ENCODE measurements around the gene PPP1R13B. TPM values are rescaled to one million over a fixed set of nuclear protein-coding genes. Genes with fewer than 3 reads are reported as not detected.

Gene PPP1R13B
- total RNA-seq, 3 donors from 2014 or later: 6.8 to 11.8 (median 9.7) TPM

DNA sequence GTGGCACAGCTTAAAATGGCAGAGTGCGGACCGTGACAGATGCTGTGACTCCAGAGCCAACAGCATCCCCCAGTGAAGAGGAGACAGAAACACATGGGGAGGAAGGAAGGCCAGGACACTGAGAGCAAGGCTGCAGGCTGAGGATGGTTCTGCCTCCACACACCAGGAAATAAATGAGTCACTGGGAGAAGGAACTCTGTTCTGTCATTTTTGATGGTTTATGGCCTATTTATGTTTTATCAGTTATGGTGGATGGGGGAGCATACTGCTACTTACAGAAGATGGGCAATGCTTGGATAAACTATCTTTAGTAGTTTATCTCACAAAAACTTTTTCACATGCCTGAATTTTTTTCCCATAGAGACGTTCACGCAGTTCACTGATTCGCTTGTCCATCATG, 97.9 kb downstream of the PPP1R13B start:
- ATAC-seq: no peak
- H3K27me3 Mint-ChIP-seq (ENCODE audit: low read depth): no peaks in the 10 kb centered on the region
- peaks cover 4% of the 10 kb centered on the region for H3K36me3 Mint-ChIP-seq (ENCODE audit: insufficient read depth)
- peaks cover 11% of the 10 kb centered on the region for H3K4me1 Mint-ChIP-seq (ENCODE audit: low read depth)
- DNase-seq: no peak
- no peaks in the 10 kb centered on the region for H3K9me3 Mint-ChIP-seq
- H3K4me3 Mint-ChIP-seq: no peak overlapping the region

DNA sequence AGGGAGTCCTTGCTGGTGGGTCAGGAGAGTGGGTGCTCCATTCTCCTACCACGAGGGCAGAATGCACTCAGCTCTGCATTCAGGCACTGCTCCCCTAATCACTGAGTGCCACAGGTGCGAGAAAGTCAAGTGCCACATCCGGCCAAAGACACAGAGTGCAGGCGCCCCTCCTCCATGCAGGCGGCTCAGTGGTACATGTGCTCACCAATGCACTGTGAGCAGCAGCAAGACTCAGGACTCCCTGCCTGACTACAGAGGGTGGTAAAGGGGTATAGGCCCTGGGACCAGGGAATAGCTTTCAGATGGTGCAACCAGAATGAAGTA, 98.9 kb downstream of the PPP1R13B start:
- no peaks in the 10 kb centered on the region for H3K27me3 Mint-ChIP-seq (ENCODE audit: low read depth)
- peaks cover 11% of the 10 kb centered on the region for H3K4me1 Mint-ChIP-seq (ENCODE audit: low read depth)
- H3K4me3 Mint-ChIP-seq: no peak overlapping the region
- H3K36me3 Mint-ChIP-seq (ENCODE audit: insufficient read depth): peaks cover 6% of the 10 kb centered on the region
- H3K9me3 Mint-ChIP-seq: no peaks in the 10 kb centered on the region
- ATAC-seq: peak; percentile 90 to 94
- DNase-seq: peak; percentile 37

DNA sequence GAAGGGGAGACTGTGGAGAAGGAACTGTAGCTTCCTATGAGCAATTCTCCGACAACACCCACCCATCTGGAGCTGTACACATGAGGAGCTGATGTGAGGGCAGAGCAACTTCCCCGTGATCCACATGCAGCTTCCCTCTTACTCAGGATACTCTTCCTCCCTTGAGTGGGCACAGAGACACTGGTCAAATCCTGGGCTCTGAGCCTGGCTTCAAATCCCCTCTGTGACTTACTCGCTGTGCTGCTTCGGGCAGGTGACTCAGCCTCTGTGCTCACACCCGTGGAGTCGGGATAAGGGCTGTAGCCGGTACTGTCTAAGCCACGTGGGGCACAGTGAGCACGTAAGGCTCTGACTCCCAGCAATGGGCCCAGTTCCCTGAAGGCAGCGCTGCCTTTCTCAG, 100.7 kb downstream of the PPP1R13B start:
- H3K4me1 Mint-ChIP-seq (ENCODE audit: low read depth): peaks cover 11% of the 10 kb centered on the region
- peaks cover 9% of the 10 kb centered on the region for H3K36me3 Mint-ChIP-seq (ENCODE audit: insufficient read depth)
- no peak for DNase-seq

DNA sequence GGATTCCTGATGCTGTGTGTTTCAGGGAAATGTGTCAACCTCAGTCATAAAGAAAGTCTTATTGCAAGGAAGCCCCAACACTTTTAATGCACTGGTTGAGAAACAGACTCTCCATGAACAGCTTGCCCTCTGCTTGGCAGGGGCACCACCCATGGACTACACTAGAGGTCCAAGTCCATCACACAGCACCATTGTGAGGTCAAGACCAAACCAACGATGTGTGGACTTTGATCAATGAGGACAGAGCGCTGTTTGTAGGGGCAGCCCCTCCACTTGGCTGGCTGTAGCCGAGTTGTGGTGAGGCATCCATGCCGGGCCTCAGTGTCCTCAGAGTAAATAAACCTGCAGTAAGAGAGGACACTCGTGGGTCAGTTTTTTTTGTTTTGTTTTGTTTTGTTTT, 102.0 kb downstream of the PPP1R13B start:
- Mint-ChIP-seq H3K4me1 (ENCODE audit: low read depth) (peaks cover 11% of the 10 kb centered on the region), H3K36me3 (ENCODE audit: insufficient read depth) (peaks cover 9% of the 10 kb centered on the region), H3K9me3 (no peaks in the 10 kb centered on the region), H3K4me3 (no peak overlapping the region), H3K27me3 (ENCODE audit: low read depth) (no peaks in the 10 kb centered on the region)
- no peak for DNase-seq
- ATAC-seq: no peak

More for the DNA sequence above, 100.7 kb downstream of the PPP1R13B start:
- H3K4me3 Mint-ChIP-seq: no peak overlapping the region
- no peaks in the 10 kb centered on the region for H3K27me3 Mint-ChIP-seq (ENCODE audit: low read depth)
- H3K9me3 Mint-ChIP-seq: no peaks in the 10 kb centered on the region
- no peak for ATAC-seq

DNA sequence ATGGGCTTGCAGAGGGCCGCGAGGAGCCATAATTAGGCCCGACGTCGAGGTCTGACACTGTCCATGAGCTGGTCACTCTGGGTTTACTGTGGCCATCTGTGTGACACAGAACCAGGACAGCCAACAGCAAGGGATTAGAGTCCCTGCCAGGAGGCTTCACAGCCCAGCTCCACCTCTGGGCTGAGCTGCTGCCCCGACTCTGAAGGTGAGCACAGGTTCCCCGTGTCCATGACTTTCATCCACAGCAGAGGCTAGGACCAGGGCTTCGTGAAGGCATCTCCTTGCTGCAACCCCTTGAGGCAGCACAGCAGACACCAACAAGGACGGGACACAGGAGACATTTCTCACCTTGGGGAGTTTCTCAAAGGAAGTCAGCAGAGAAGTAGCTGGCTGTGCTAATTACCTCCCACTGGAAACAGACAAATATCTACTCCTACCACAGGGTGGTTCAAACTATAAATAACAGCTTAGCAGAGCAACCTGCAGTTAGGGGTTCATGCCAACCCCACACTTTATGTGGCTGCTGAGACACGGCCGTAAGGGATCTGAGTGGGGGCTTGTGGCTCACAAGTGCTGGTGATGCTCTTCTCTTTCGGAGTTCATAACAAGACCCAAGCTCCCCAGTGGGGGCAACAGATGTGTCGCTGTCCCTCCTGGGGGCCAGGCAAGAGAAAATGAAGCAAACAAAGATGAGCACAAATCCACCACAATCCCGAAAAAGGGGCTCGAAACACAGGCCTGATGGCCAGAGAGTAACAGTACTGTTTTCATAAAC, 102.6 kb downstream of the PPP1R13B start:
- no peak for DNase-seq
- peaks cover 11% of the 10 kb centered on the region for H3K4me1 Mint-ChIP-seq (ENCODE audit: low read depth)
- H3K27me3 Mint-ChIP-seq (ENCODE audit: low read depth): no peaks in the 10 kb centered on the region

DNA sequence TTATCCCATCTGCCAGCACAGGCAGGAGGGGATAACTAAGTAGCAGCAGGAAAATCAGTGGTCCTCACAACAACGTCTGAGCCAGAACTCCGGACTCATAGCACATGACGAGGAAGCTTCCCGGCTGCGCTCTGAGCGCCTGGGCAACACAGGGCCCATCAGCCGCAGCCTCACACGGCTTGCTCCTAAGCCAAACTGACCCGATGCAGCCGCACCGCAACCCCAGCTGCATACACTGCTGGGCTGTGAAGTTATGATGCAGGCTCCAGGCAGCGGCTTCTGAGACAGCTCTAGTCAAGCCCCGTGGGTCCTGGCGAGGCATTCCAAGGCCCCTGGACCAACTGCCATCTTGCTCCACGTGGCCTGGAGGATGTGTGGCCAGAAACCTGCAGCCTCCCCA, 103.7 kb downstream of the PPP1R13B start:
- Mint-ChIP-seq H3K27me3 (ENCODE audit: low read depth) (no peaks in the 10 kb centered on the region), H3K4me1 (ENCODE audit: low read depth) (peaks cover 9% of the 10 kb centered on the region), H3K9me3 (no peaks in the 10 kb centered on the region), H3K4me3 (no peak overlapping the region), H3K36me3 (ENCODE audit: insufficient read depth) (peaks cover 10% of the 10 kb centered on the region)
- ATAC-seq: no peak
- no peak for DNase-seq

More for the DNA sequence above, 102.6 kb downstream of the PPP1R13B start:
- no peak for ATAC-seq
- H3K9me3 Mint-ChIP-seq: no peaks in the 10 kb centered on the region
- H3K4me3 Mint-ChIP-seq: no peak overlapping the region
- H3K36me3 Mint-ChIP-seq (ENCODE audit: insufficient read depth): peaks cover 9% of the 10 kb centered on the region

DNA sequence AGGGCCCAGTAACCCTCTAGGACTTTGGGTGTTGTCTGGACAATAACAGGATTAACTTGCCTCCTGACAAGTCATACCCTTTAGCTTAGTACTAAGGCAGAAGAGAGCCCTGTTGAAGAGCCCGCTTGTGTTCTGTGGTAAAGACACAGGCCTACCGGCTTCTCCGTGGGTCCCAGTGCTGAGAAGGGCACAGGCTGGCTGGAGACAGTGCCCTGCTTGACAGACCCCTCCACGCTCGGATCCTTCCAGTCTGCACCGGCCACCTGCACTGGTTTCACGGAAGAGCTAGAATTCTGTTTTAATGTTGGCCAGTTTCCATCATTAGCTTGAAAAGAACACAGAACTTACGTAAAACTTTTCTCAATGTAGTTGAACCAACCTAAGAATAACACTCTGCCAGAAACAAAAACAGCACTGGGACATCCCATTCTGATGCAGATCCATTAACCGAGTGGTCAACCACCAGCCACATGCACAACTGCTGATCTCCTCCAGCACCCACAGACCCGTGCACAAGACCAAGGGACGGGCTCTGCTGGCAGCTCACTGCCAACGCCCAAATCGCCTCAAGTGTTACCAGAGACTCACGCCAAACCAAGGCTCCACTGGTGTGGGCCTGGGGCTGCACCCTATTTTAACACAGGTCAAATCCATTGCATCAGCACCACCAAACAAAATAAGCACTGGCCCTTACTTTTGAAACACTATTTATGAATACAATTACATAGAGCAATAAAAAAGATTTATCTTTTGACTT, 104.7 kb downstream of the PPP1R13B start:
- no peak overlapping the region for H3K4me3 Mint-ChIP-seq
- H3K4me1 Mint-ChIP-seq (ENCODE audit: low read depth): no peaks in the 10 kb centered on the region
- H3K9me3 Mint-ChIP-seq: no peaks in the 10 kb centered on the region
- no peaks in the 10 kb centered on the region for H3K27me3 Mint-ChIP-seq (ENCODE audit: low read depth)
- ATAC-seq (no peak), DNase-seq (no peak)
- H3K36me3 Mint-ChIP-seq (ENCODE audit: insufficient read depth): peaks cover 10% of the 10 kb centered on the region

DNA sequence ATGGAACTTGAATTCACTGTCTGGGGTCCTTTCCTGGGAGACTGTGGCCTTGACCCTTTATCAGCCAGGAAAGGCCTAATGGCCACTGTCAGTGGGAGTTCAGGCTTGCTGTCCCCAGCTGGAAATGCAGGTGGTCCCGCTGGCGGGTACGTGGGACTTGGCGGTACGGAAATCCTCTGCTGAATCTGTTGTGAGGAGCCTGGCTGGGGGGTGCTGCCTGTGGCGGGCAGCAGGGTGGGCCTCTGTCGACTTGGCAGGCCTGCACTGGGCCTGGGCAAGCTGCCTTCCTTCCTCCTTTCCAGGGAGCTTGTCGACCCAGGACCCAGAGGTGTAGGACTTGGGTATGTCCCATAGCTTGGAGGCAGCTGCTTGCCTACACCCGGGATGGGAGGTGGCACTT, 105.5 kb downstream of the PPP1R13B start:
- ATAC-seq (no peak), DNase-seq (no peak)
- Mint-ChIP-seq H3K27me3 (ENCODE audit: low read depth) (no peaks in the 10 kb centered on the region), H3K4me3 (no peak overlapping the region), H3K36me3 (ENCODE audit: insufficient read depth) (peaks cover 10% of the 10 kb centered on the region), H3K9me3 (no peaks in the 10 kb centered on the region), H3K4me1 (ENCODE audit: low read depth) (no peaks in the 10 kb centered on the region)

DNA sequence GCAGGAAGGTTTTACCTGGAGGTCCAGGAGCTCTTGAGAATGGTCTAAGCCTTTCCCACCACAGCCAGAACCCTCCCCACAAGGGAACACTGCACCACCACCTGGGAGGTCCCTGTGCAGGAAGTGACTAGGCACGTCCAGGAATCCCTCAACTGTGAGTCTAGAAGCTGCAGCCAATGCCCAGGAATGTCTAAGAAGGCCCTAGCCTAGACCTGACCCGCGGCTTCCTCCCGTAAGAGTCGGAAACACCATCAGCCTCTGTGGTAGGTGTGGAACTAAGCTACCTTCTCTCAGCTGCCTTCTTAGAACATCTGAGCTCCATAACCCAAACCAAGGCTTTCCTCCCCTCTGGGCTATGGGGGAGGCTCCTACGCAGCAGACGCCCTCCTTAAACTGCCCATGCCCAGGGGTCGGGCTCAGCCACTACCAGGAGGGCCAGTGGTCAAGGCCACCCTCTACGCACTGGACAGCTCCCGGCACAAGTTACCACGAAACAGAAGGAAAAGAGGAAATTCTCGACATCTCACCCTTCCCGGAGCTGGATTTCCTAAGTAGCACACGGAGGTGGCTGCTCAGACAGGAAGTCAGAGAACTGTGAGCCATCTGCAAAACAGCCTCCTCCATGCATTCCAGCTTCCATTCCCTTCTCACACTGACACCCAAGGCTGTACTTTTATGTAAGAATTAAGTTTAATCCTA, 106.2 kb downstream of the PPP1R13B start:
- no peaks in the 10 kb centered on the region for H3K9me3 Mint-ChIP-seq

DNA sequence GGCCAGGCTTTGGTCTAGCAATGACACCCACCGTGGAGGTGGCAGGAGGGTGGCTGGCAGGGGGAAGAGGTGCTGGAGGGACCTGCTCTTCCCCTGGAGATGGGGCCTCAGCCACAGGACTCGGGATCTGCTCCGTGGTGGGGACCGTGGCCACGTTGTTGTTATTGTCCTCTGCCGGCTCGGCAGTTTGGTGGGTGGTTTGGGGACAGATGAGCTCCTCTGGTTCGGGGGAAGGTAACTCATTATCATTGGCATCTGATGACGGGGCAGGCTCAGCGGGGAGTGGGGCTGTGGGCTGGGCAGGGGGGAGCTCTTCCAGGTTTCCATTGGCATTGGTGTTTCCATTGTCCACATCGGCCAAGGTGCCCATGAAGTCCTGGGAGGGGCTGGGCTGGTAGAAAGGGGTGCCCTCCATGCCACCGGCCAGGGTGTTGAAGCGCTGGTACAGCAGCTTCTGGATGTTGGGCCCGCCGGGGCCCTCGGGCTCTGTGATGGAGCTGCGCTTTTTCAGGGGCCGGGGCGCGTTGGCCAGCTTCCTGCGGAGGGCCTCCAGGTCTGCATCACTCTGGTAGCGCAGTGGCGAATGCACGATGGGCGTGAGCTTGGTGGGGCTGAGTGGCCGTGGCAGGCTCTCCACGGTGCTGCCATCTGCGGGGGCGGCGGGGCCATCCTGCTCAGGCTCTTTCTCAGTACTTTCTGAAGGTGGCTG, 107.4 kb downstream of the PPP1R13B start:
- no peak for ATAC-seq

More for the DNA sequence above, 106.2 kb downstream of the PPP1R13B start:
- H3K36me3 Mint-ChIP-seq (ENCODE audit: insufficient read depth): peaks cover 10% of the 10 kb centered on the region
- H3K27me3 Mint-ChIP-seq (ENCODE audit: low read depth): no peaks in the 10 kb centered on the region
- no peak for DNase-seq
- no peak overlapping the region for H3K4me3 Mint-ChIP-seq
- H3K4me1 Mint-ChIP-seq (ENCODE audit: low read depth): no peaks in the 10 kb centered on the region
- no peak for ATAC-seq

DNA sequence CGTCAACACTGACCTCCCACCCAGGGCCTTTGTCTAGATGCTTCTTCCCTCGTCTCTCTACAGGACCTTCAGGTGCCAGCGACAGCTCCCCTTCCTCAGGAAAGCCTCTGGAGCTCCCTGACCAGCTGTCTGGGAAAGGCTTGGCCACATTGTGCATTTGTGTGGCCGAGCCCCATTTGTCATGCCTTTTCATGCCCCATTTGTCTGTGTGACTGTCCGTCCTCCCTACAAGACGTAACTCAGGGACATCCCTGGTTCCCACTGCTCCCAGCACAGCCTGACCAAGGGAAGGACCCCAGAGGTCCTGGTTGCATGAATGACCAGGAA, 107.9 kb downstream of the PPP1R13B start:
- no peak for DNase-seq
- H3K36me3 Mint-ChIP-seq (ENCODE audit: insufficient read depth): peaks cover 10% of the 10 kb centered on the region
- no peak for ATAC-seq
- H3K27me3 Mint-ChIP-seq (ENCODE audit: low read depth): no peaks in the 10 kb centered on the region
- no peaks in the 10 kb centered on the region for H3K9me3 Mint-ChIP-seq
- no peaks in the 10 kb centered on the region for H3K4me1 Mint-ChIP-seq (ENCODE audit: low read depth)
- H3K4me3 Mint-ChIP-seq: no peak overlapping the region

More for the DNA sequence above, 107.4 kb downstream of the PPP1R13B start:
- Mint-ChIP-seq H3K27me3 (ENCODE audit: low read depth) (no peaks in the 10 kb centered on the region), H3K4me1 (ENCODE audit: low read depth) (no peaks in the 10 kb centered on the region), H3K9me3 (no peaks in the 10 kb centered on the region), H3K4me3 (no peak overlapping the region), H3K36me3 (ENCODE audit: insufficient read depth) (peaks cover 10% of the 10 kb centered on the region)
- DNase-seq: no peak

DNA sequence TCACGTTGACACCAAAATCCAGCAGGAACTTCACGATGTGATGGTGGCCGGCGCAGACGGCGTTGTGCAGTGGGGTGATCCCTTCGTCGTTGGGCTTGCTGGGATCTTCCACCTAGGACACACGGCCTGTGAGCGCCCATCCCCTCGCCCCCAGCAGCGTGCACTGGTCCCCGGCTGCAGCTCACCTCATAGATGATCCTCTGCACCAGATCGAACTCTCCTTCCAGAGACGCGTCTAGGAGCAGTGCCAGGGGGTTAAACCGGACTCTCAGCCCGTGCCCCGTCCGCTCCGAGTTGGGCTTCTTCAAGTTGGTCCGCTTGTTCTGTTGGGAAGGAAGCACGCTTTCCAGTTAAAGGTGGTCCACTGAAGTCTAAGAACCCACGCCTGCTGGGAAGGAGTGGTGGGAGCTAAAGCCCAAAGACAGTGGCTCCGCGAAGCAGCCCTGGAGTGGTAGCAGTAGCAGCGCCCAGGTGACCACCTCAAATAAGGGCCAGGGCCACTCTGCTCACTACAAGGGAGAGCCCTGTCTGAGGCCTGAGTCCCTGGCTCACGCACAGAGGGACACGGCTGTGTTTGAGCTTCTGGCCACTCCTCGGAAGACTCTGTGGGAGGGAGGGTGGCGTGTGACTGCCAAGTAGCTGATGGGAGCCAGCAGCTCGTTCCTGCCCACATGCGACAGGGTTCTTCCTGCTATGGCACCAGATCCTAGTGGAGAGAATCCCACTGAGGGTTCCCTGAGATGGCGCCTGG, 108.5 kb downstream of the PPP1R13B start:
- ATAC-seq (no peak), DNase-seq (no peak)
- Mint-ChIP-seq H3K36me3 (ENCODE audit: insufficient read depth) (peaks cover 8% of the 10 kb centered on the region), H3K4me3 (no peak overlapping the region), H3K4me1 (ENCODE audit: low read depth) (no peaks in the 10 kb centered on the region), H3K9me3 (no peaks in the 10 kb centered on the region), H3K27me3 (ENCODE audit: low read depth) (no peaks in the 10 kb centered on the region)

DNA sequence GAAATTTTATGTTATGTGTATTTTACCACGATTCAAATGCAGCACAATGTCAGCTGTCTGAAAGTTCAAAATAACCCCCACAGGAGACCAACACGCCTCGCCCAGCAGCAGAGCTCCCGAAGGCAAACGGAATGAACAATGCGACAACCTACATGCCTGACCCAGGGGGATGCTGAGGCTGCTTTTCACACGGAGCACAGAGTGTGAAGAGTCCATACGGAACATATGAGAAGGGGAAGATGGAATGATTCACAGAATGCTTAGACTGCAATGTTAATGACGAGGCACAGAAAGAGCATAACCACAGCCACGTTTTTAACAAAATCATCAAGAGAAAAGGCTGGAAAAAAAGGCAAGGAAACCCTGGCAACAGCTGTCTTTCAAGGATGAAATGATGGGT, 109.2 kb downstream of the PPP1R13B start:
- DNase-seq (no peak), ATAC-seq (no peak)
- Mint-ChIP-seq H3K9me3 (no peaks in the 10 kb centered on the region), H3K27me3 (ENCODE audit: low read depth) (no peaks in the 10 kb centered on the region), H3K36me3 (ENCODE audit: insufficient read depth) (peaks cover 8% of the 10 kb centered on the region), H3K4me1 (ENCODE audit: low read depth) (no peaks in the 10 kb centered on the region), H3K4me3 (no peak overlapping the region)
